GM12878 (cell line): Measurements from ENCODE around the gene PEAR1. TPM values are rescaled to one million over a fixed set of nuclear protein-coding genes. Genes with fewer than 3 reads are reported as not detected.

Experiments
- ATAC-seq: fragments of 200-7000 bp; cut with Tn5 transposase; 3 replicates; pipeline ENCODE4 v1.9.1; 2020; ENCODE audit warnings: mild to moderate bottlenecking, moderate library complexity
- BruUV-seq: library from RNA; stranded (reverse); fragments of 400-500 nt; replicated peaks from 2 replicates; lab custom pipeline; 2021; lab: Mats Ljungman, UMichigan
- CTCF ChIA-PET: fragments of 300-600 bp; sonication (Branson Sonifier 250); formaldehyde crosslinking; extraction: SDS; loops from one replicate; lab custom pipeline; 2021; ENCODE audit warnings: inconsistent platforms; lab: Yijun Ruan, JAX
- POLR2A ChIA-PET: fragments of 350-600 bp; formaldehyde crosslinking; extraction: SDS; loops from one replicate; lab custom pipeline; 2021; ENCODE audit warnings: inconsistent platforms; lab: Charles Lee
- RAD21 ChIA-PET: fragments of 300-600 bp; sonication (Branson Sonifier 250); formaldehyde crosslinking; loops from one replicate; lab custom pipeline; 2023; ENCODE audit warnings: antibody characterized with exemption; ENCODE audit not compliant: unreplicated experiment; lab: Charles Lee
- SMC1A ChIA-PET: fragments of 300-600 bp; sonication (Branson Sonifier 250); formaldehyde crosslinking; loops from one replicate; lab custom pipeline; 2023; ENCODE audit not compliant: unreplicated experiment, uncharacterized antibody; lab: Charles Lee
- DNase-seq: peaks from one replicate; pipeline ENCODE4 v3.0.0-alpha.2; 2011; ENCODE audit warnings: low read depth, low spot score
- FAIRE-seq: peaks from 3 replicates; lab custom pipeline; 2011; peaks lifted over from hg19 to GRCh38; lab: Jason Lieb, UNC
- H2AFZ ChIP-seq: 2 replicates; pipeline ENCODE4 v1.6.0; 2011; ENCODE audit warnings: low read depth, low read length, control low read depth; ENCODE audit not compliant: control insufficient read depth
- H3K27ac ChIP-seq: 2 replicates; pipeline ENCODE4 v1.5.1; 2011; ENCODE audit warnings: control low read depth; ENCODE audit not compliant: control insufficient read depth, insufficient read depth
- H3K27me3 ChIP-seq, 2 experiments: replicated peaks in 1 of 2; 2 replicates each; pipeline versions ENCODE4 v1.6.0 to v1.6.1; 2011; ENCODE audit warnings: low read length in 1 of 2; ENCODE audit not compliant: control insufficient read depth in 2 of 2, insufficient read depth in 2 of 2
- H3K36me3 ChIP-seq, 2 experiments: 2 replicates each; pipeline ENCODE4 v1.5.1; 2011; ENCODE audit warnings: low read length in 1 of 2; ENCODE audit not compliant: control insufficient read depth in 2 of 2, insufficient read depth in 2 of 2
- H3K4me1 ChIP-seq: 2 replicates; pipeline ENCODE4 v1.6.1; 2011; ENCODE audit warnings: mild to moderate bottlenecking, low read length, moderate library complexity, mixed read lengths; ENCODE audit not compliant: control insufficient read depth, insufficient read depth
- H3K4me2 ChIP-seq: 2 replicates; pipeline ENCODE4 v1.6.0; 2011; ENCODE audit warnings: control low read depth; ENCODE audit not compliant: control insufficient read depth, insufficient read depth
- H3K4me3 ChIP-seq: fragments of 200-600 bp; sonication (generic); 2 replicates; pipeline ENCODE4 v1.5.1; 2016
- H3K79me2 ChIP-seq: 2 replicates; pipeline ENCODE4 v1.6.0; 2011; ENCODE audit warnings: low read length; ENCODE audit not compliant: control insufficient read depth, insufficient read depth
- H3K9ac ChIP-seq: 2 replicates; pipeline ENCODE4 v1.8.0; 2011; ENCODE audit warnings: low read length, control low read depth, mixed read lengths; ENCODE audit not compliant: control insufficient read depth, insufficient read depth
- H3K9me3 ChIP-seq: replicated peaks from 3 replicates; pipeline ENCODE4 v1.5.1; 2011; ENCODE audit warnings: mild to moderate bottlenecking, low read length; ENCODE audit not compliant: control insufficient read depth, insufficient read depth
- H4K20me1 ChIP-seq: 2 replicates; pipeline ENCODE4 v1.6.0; 2011; ENCODE audit not compliant: control insufficient read depth, insufficient read depth
- ATF3 ChIP-seq: IDR thresholded peaks from 2 replicates; pipeline ENCODE4 v1.6.1; 2011; ENCODE audit warnings: low read depth, mild to moderate bottlenecking, low read length, moderate library complexity, borderline replicate concordance; ENCODE audit errors: extremely low read depth
- CREM ChIP-seq: IDR thresholded peaks from 2 replicates; pipeline ENCODE4 v1.6.1; 2014; ENCODE audit warnings: antibody characterized with exemption, low read depth
- EP300 ChIP-seq, 2 experiments: fragments of 150-350 bp in 1 of 2; IDR thresholded peaks; 2 replicates each; pipeline ENCODE4 v1.6.1; 2011 to 2012; ENCODE audit warnings: low read depth in 2 of 2, low read length in 2 of 2, borderline replicate concordance in 1 of 2, improper control_type of control experiment in 1 of 2, inconsistent platforms in 1 of 2; ENCODE audit not compliant: control insufficient read depth in 1 of 2
- MXI1 ChIP-seq: fragments of 150-350 bp; IDR thresholded peaks from 2 replicates; pipeline ENCODE4 v1.6.1; 2011; ENCODE audit warnings: low read depth, mild to moderate bottlenecking, inconsistent platforms, low read length, improper control_type of control experiment
- NR2C1 ChIP-seq: fragments of 450-650 bp; IDR thresholded peaks from 2 replicates; pipeline ENCODE4 v1.6.1; 2017; ENCODE audit warnings: antibody characterized with exemption, mild to moderate bottlenecking, moderate library complexity
- PAX8 ChIP-seq: fragments of 450-650 bp; IDR thresholded peaks from 2 replicates; pipeline ENCODE4 v1.6.1; 2017; ENCODE audit warnings: mild to moderate bottlenecking, moderate library complexity
- POLR2A ChIP-seq: IDR thresholded peaks from 2 replicates; pipeline ENCODE4 v1.6.1; 2011; ENCODE audit warnings: low read depth, mild to moderate bottlenecking, low read length
- RB1 ChIP-seq: fragments of 450-650 bp; formaldehyde crosslinking; IDR thresholded peaks from 2 replicates; pipeline ENCODE4 v1.6.1; 2017; ENCODE audit warnings: mild to moderate bottlenecking, borderline replicate concordance
- SMC3 ChIP-seq: IDR thresholded peaks from 2 replicates; pipeline ENCODE4 v1.6.1; 2011; ENCODE audit warnings: low read length, improper control_type of control experiment, borderline replicate concordance
- SREBF1 ChIP-seq: IDR thresholded peaks from 2 replicates; pipeline ENCODE4 v1.6.1; 2012; ENCODE audit warnings: mild to moderate bottlenecking, low read length
- TBL1XR1 ChIP-seq: IDR thresholded peaks from 2 replicates; pipeline ENCODE4 v1.6.1; 2012; ENCODE audit warnings: low read depth, low read length, improper control_type of control experiment
- TCF12 ChIP-seq: IDR thresholded peaks from 2 replicates; pipeline ENCODE4 v1.6.1; 2011; ENCODE audit warnings: low read depth, mild to moderate bottlenecking, low read length
- WRNIP1 ChIP-seq: IDR thresholded peaks from 2 replicates; pipeline ENCODE4 v1.6.1; 2011; ENCODE audit warnings: low read depth, low read length, improper control_type of control experiment, borderline replicate concordance
- YY1 ChIP-seq: IDR thresholded peaks from 2 replicates; pipeline ENCODE4 v1.6.1; 2011; ENCODE audit warnings: low read depth, mild to moderate bottlenecking, low read length
- WGBS: methylation state at CpG from one replicate; pipeline ENCODE4 v1.1.6; 2016; ENCODE audit warnings: low lambda C conversion rate; ENCODE audit not compliant: insufficient replicate concordance, insufficient coverage; ENCODE audit errors: missing lambda C conversion rate; 5-methylcytosine and 5-hydroxymethylcytosine counted together
- in situ Hi-C: fragments of 300-500 bp; cut with MboI; formaldehyde crosslinking; loops from 9 replicates; pipeline ENCODE4 v1.14.3; 2018; ENCODE audit warnings: mixed read lengths
- intact Hi-C: fragments of 100-400 bp; cut with micrococcal nuclease; formaldehyde crosslinking; loops from one replicate; pipeline ENCODE4 v1.14.2; 2022; ENCODE audit not compliant: unreplicated experiment
- polyA plus RNA-seq, 11 experiments: library from polyadenylated mRNA; depleted of rRNA in 4 of 11; unstranded in 6 of 11; stranded (reverse) in 5 of 11; fragments of >200 nt; fragmentation: Nextera tagmentation in 4 of 11; fragmentation: Illumina TruSeq in 1 of 11; extraction: Ambion mirVana in 4 of 11; extraction: Trizol in 1 of 11; gene quantifications; 1 replicate in 1 of 11; 2 replicates in 10 of 11; pipeline versions ENCODE4 v1.2.1 to v1.2.3, GENCODE V29; 2011 to 2016; ENCODE audit warnings: inconsistent platforms in 2 of 11, missing spikeins in 2 of 11, low read depth in 1 of 11
- total RNA-seq, 4 experiments: library from RNA; depleted of rRNA in 3 of 4; stranded (reverse); fragments of >200 nt in 3 of 4; fragmentation: Illumina TruSeq in 1 of 4; extraction: Trizol in 1 of 4; gene quantifications; 2 replicates each; pipeline versions ENCODE4 v1.2.1 to v1.2.3, GENCODE V29; 2013 to 2021
- TF ChIP-seq, protein P1 (sequence below): fragments of 450-650 bp; formaldehyde crosslinking; IDR thresholded peaks from 2 replicates; pipeline ENCODE4 v1.4.0; 2022; ENCODE audit warnings: mild to moderate bottlenecking, moderate library complexity
- TF ChIP-seq, protein P2 (sequence below): fragments of 450-650 bp; IDR thresholded peaks from 2 replicates; pipeline ENCODE4 v1.6.1; 2017; ENCODE audit warnings: mild to moderate bottlenecking, low read depth, inconsistent platforms; ENCODE audit not compliant: poor library complexity, severe bottlenecking

The PEAR1 gene
- total and polyA plus RNA-seq, 10 of the 15 experiments (the other 5 are each of a cell fraction or from before 2014, with no cell fraction given) = not detected

- Histone ChIP-seq H3K27ac (no peak overlapping the region), H3K79me2 (no peaks in the 10 kb centered on the region), H3K4me1 (no peaks in the 10 kb centered on the region), H3K27me3 (peaks cover 5 to 12% of the 10 kb centered on the region in 2 experiments), H2AFZ (no peak overlapping the region), H3K4me3 (no peak overlapping the region), H3K9me3 (no peaks in the 10 kb centered on the region), H3K4me2 (no peak overlapping the region), H3K36me3 (no peaks in the 10 kb centered on the region), H4K20me1 (no peaks in the 10 kb centered on the region), H3K9ac (no peak overlapping the region)
- ChIA-PET POLR2A (no interaction called here), SMC1A (no interaction called here), CTCF (interaction anchor here (0.7 to 1.9 kb wide), 5 partner anchors 30 to 204 kb away, joined by 3 to 5 read pairs (median 4); partner anchors contain the start of gene NTRK1), RAD21 (interaction anchor here (0.7 kb wide), 1 partner anchor 180 kb away, joined by 4 read pairs; no protein-coding TSS in a partner anchor)
- WGBS = 9% methylated on average over 5 of the region's 5 CpGs
- no peak for TF ChIP-seq SMC3
- TF ChIP-seq, protein P1, sequence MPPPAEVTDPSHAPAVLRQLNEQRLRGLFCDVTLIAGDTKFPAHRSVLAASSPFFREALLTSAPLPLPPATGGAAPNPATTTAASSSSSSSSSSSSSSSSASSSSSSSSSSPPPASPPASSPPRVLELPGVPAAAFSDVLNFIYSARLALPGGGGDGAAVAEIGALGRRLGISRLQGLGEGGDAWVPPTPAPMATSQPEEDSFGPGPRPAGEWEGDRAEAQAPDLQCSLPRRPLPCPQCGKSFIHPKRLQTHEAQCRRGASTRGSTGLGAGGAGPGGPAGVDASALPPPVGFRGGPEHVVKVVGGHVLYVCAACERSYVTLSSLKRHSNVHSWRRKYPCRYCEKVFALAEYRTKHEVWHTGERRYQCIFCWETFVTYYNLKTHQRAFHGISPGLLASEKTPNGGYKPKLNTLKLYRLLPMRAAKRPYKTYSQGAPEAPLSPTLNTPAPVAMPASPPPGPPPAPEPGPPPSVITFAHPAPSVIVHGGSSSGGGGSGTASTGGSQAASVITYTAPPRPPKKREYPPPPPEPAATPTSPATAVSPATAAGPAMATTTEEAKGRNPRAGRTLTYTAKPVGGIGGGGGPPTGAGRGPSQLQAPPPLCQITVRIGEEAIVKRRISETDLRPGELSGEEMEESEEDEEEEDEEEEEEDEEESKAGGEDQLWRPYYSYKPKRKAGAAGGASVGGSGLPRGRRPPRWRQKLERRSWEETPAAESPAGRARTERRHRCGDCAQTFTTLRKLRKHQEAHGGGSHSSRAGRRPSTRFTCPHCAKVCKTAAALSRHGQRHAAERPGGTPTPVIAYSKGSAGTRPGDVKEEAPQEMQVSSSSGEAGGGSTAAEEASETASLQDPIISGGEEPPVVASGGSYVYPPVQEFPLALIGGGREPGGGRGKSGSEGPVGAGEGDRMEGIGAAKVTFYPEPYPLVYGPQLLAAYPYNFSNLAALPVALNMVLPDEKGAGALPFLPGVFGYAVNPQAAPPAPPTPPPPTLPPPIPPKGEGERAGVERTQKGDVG = no peak
- TF ChIP-seq PAX8 = no peak
- TF ChIP-seq YY1 = no peak
- TF ChIP-seq ATF3 = no peak
- no peak for TF ChIP-seq NR2C1
- TF ChIP-seq RB1 = no peak
- TF ChIP-seq EP300 (IDR thresholded peaks at IDR 0.05; ENCODE audit: borderline replicate concordance in 1 of 2, control insufficient read depth in 1 of 2, low read depth in 2 of 2, low read length in 2 of 2) = no peak
- TF ChIP-seq CREM = no peak
- TF ChIP-seq TBL1XR1 = no peak
- no peak for TF ChIP-seq MXI1
- TF ChIP-seq TCF12 = no peak
- TF ChIP-seq SREBF1 = no peak
- TF ChIP-seq, protein P2, sequence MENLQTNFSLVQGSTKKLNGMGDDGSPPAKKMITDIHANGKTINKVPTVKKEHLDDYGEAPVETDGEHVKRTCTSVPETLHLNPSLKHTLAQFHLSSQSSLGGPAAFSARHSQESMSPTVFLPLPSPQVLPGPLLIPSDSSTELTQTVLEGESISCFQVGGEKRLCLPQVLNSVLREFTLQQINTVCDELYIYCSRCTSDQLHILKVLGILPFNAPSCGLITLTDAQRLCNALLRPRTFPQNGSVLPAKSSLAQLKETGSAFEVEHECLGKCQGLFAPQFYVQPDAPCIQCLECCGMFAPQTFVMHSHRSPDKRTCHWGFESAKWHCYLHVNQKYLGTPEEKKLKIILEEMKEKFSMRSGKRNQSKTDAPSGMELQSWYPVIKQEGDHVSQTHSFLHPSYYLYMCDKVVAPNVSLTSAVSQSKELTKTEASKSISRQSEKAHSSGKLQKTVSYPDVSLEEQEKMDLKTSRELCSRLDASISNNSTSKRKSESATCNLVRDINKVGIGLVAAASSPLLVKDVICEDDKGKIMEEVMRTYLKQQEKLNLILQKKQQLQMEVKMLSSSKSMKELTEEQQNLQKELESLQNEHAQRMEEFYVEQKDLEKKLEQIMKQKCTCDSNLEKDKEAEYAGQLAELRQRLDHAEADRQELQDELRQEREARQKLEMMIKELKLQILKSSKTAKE = no peak
- TF ChIP-seq POLR2A = no peak
- no peak for TF ChIP-seq WRNIP1
- intact Hi-C loops (no loop called here), in situ Hi-C loops (no loop called here)
- FAIRE-seq (no peak), ATAC-seq (no peak), DNase-seq (no peak)
- no TSS peak for BruUV-seq
Measured at GRCh38 chr1:156894001-156894400, 483 bp downstream of the PEAR1 start.
